GM12801 (cell line): ENCODE measurements around the gene RGS17.

Source experiments
- TF ChIP-seq, protein P1 (sequence below): IDR thresholded peaks from one replicate; pipeline ENCODE4 v1.5.1; 2011; ENCODE audit warnings: control low read depth; ENCODE audit not compliant: insufficient read length; ENCODE audit errors: extremely low read depth

Gene RGS17

DNA sequence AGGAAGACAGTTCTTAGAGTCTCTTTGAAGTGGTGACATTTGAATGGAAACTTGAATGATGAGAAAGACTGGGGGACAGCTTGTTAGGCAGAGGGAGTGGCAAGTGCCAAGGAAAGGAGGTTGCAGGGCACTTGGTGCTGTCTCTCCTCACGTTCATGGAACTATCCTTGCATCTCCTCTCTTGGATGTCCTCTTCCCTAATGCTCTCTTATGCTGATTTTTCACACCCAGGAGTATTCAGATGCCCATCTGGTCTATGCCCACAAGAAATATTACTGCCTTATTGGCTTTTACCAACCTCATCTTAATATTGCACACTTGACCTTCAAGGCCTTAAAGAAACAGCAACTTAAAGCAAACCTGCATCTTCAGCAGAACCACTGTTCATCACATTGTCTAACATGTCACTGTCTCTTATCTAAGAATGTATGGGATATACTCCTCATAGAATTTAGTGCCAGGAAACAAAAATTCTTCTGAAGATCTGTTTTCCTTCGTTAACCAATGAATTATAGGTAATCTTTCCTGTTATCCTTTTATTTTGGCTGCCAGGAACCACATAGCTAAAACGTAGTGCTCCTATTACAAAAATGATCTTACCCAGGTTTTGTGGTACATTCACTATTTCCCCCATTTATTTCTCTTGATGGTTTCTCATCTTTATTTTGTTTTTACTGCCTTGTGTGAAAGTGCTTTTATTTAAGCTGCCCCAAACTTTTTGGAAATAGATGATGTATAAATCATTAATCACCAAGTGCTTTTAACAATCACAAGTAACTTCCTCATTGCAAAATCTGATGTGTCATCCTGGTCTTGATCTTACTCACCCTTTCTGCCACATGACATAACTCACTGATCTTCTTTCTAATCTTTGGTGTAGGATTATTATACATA, 12.8 kb downstream of the RGS17 start:
- TF ChIP-seq, protein P1, sequence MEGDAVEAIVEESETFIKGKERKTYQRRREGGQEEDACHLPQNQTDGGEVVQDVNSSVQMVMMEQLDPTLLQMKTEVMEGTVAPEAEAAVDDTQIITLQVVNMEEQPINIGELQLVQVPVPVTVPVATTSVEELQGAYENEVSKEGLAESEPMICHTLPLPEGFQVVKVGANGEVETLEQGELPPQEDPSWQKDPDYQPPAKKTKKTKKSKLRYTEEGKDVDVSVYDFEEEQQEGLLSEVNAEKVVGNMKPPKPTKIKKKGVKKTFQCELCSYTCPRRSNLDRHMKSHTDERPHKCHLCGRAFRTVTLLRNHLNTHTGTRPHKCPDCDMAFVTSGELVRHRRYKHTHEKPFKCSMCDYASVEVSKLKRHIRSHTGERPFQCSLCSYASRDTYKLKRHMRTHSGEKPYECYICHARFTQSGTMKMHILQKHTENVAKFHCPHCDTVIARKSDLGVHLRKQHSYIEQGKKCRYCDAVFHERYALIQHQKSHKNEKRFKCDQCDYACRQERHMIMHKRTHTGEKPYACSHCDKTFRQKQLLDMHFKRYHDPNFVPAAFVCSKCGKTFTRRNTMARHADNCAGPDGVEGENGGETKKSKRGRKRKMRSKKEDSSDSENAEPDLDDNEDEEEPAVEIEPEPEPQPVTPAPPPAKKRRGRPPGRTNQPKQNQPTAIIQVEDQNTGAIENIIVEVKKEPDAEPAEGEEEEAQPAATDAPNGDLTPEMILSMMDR: no peak

DNA sequence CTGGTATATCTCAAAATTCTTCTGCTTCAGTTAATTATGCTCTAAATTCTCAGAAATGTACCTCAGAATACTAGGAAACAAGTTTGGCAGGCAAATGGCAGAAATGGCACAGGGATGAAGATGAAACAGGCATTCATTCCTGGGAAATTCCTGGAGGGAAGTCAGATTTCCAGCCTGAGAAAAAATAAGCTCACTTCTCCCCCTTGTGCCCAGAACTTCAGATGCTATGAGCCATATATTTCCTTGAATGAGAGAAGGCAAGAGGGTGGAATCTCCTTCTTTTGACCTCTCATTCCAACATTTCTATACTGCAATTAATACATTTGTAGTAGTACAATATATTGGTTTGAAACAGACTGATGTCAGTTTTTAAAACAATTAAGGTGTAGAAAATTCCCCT, 22.8 kb downstream of the RGS17 start:
- TF ChIP-seq, protein P1: no peak

DNA sequence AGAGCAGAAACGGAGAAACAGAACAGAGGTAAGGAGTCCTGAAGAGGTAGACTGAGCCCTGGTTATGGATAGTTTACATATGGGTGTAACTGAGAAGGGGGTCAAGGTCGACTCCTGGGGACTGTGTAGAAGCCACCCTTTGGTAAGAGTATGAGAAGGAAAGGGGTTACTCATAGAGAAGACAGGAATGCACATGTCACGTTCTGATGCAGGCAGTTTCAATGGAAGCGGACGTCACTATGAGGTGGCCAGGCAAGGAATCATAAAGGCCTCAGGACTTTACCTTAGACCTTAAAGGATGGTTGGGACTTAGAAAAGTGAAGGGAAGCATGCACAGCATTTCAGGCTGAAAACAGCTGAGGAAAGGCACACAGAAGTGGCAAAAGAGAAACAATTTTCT, 25.1 kb downstream of the RGS17 start:
- TF ChIP-seq, protein P1: no peak

DNA sequence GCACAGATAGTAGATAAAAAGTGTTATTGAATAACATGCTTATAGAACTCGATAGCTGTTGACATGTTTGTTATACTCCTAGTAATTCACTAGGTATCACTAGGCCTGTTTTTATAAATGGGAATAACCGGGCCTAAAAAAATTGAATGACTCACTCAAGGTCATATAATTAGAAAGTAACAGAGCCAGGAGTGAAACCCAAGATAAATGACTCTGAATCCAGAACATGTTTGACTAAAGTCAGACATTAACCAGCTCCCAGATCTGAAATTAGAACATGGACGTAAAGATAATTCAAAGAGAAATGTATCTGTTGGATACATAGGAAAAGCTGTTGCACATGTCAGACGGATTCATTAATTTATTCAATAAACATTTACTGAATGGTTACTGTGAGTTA, 26.9 kb downstream of the RGS17 start:
- TF ChIP-seq, protein P1: no peak

DNA sequence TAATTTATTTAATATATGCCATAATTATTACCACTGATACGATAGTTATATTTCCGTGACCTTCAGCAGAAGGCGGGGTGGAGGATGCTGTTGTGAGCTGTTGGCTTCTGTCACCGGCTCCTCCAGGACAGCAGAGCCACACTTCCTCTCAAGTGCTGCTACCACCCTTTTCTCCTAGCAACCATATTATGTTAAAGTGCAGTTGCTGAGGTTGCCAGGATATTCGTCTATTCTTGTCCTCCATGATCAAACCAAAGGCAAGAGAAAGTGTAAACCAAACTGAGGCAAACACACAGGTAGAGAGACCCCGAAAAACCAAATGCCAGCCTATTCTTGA, 27.8 kb downstream of the RGS17 start:
- TF ChIP-seq, protein P1: no peak

DNA sequence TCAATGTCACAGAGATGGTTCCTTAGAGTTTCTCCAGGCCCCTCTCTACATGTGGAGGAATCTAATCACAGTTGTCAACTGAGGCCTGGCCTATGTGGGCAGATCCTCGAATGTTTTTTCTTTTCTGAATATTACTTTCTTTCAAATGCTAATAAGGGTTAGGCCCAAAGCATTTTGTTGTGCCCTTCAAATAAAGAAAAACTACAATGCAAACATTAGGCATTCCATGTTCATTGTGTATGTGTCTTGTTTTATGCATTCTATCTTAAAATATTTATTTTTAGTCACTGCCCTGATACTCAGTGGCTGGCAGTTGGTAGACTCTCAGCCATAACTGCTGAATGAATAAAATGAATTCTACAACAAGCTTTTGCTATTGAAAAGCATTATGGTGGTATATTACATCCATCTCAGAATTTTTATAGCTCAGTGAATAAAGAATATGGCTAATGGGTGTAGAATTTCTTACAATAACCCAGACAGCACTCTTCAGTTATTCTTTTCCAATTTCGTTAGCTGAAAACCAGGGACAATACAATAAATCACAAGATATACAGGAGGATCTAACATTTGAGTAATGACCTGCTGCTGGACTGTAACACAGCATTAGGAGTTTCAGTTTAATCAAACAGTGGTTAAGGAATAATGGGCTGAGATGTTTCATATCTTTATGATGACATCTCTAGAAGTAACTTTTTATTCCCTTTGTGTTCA, 28.3 kb downstream of the RGS17 start:
- TF ChIP-seq, protein P1: no peak

DNA sequence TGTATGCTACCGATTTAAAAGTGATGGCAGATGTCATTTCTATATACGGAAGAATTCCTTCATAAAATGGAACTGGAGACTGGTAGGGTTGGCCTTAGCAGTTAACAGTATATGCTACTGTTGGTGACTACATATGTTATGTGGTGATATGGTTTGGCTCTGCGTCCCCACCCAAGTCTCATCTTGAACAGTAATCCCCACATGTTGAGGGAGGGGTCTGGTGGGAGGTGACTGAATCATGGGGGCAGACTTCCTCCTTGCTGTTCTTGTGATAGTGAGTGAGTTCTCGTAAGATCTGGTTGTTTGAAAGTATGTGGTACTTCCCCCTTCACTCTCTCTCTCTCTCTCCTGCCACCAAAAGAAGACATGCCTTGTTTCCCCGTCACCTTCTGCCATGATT, 29.6 kb downstream of the RGS17 start:
- TF ChIP-seq, protein P1: no peak
